H1 (cell line): Measurements from ENCODE around the gene FGD6. TPM values are rescaled to one million over a fixed set of nuclear protein-coding genes. Genes with fewer than 3 reads are reported as not detected.

Source experiments
- BCL11A ChIP-seq, 2 experiments: IDR thresholded peaks; one replicate each; pipeline ENCODE4 v1.6.1; 2011; ENCODE audit warnings: low read depth in 2 of 2, low read length in 2 of 2, mild to moderate bottlenecking in 2 of 2
- KDM1A ChIP-seq: fragments of 200-600, 300-600 bp; sonication (generic); IDR thresholded peaks from 2 replicates; pipeline ENCODE4 v1.7.1; 2016; ENCODE audit warnings: mild to moderate bottlenecking, low read length, borderline replicate concordance
- KDM5A ChIP-seq: fragments of 200-600 bp; IDR thresholded peaks from 2 replicates; pipeline ENCODE4 v1.7.1; 2012; ENCODE audit warnings: mild to moderate bottlenecking, low read length, inconsistent platforms, mixed read lengths
- POLR2A ChIP-seq, 2 experiments: IDR thresholded peaks; 1 replicate in 1 of 2; 2 replicates in 1 of 2; pipeline ENCODE4 v1.6.1; 2011; ENCODE audit warnings: low read depth in 2 of 2, low read length in 2 of 2, mild to moderate bottlenecking in 2 of 2; ENCODE audit errors: control extremely low read depth in 1 of 2
- RAD21 ChIP-seq, 2 experiments: IDR thresholded peaks in 1 of 2; conservative IDR thresholded peaks in 1 of 2; 2 replicates each; pipeline ENCODE4 v1.6.1; 2011; ENCODE audit warnings: low read depth in 2 of 2, low read length in 2 of 2, improper control_type of control experiment in 1 of 2, inconsistent platforms in 1 of 2, mild to moderate bottlenecking in 1 of 2, moderate library complexity in 1 of 2
- polyA plus RNA-seq, 7 experiments: library from polyadenylated mRNA; depleted of rRNA in 3 of 7; stranded (reverse) in 5 of 7; unstranded in 2 of 7; fragments of >200 nt in 5 of 7; fragments of 200-250 nt in 2 of 7; gene quantifications; 1 replicate in 5 of 7; 2 replicates in 1 of 7; 4 replicates in 1 of 7; pipeline versions ENCODE4 v1.2.1 to v1.2.3, GENCODE V29; 2011 to 2013; ENCODE audit warnings: missing spikeins in 2 of 7, mixed read lengths in 2 of 7
- total RNA-seq: library from RNA; stranded (reverse); fragmentation: NEBNext Ultra II Directional; extraction: Animal tissue kit (Norgen Biotek cat#: 25700); gene quantifications from 2 replicates; pipeline ENCODE4 v1.2.1, GENCODE V29; 2021
- TF ChIP-seq, protein P1 (sequence below): IDR thresholded peaks from 2 replicates; pipeline ENCODE4 v1.6.1; 2011; ENCODE audit warnings: low read length, improper control_type of control experiment

Gene FGD6
- total and polyA plus RNA-seq, 2 of the 8 experiments (the other 6 are each of a cell fraction or from before 2014, with no cell fraction given) = 12.2 to 24.3 TPM

DNA sequence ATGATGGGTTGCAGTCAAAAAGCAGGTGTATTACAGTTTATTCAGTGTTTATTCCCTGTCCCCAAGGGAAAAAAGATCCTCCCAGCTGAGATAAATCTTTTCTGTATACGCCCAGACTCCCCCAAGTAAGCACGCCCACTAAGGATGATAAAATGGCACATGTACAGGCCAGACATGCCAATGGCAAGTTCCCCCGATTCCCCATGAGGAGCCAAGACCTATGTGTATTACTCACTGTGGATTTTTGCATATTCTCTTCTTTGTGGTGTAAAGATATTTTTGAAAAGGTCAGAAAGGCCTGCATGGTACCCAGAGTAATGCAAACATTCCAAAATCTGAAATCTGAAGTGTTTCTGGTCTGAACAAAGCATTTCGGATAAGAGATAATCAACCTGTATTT is 166.0 kb downstream of the FGD6 start (continued):
- TF ChIP-seq, protein P1, sequence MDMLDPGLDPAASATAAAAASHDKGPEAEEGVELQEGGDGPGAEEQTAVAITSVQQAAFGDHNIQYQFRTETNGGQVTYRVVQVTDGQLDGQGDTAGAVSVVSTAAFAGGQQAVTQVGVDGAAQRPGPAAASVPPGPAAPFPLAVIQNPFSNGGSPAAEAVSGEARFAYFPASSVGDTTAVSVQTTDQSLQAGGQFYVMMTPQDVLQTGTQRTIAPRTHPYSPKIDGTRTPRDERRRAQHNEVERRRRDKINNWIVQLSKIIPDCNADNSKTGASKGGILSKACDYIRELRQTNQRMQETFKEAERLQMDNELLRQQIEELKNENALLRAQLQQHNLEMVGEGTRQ = no peak
- TF ChIP-seq RAD21 (IDR thresholded peaks at IDR 0.05 in 1 of 2, conservative IDR thresholded peaks at IDR 0.05 in 1 of 2; ENCODE audit: low read depth in 2 of 2, low read length in 2 of 2) (no peak), KDM5A (no peak), BCL11A (IDR thresholded peaks at IDR 0.05; ENCODE audit: low read depth in 2 of 2, low read length in 2 of 2) (no peak), KDM1A (no peak), POLR2A (IDR thresholded peaks at IDR 0.05; ENCODE audit: control extremely low read depth in 1 of 2, low read depth in 2 of 2, low read length in 2 of 2) (no peak)
- TF ChIP-seq, all 59 proteins: peak for 0
